HepG2 (cell line): ENCODE results near the gene PRR29. TPM values are rescaled to one million over a fixed set of nuclear protein-coding genes. Genes with fewer than 3 reads are reported as not detected.

Experiments used
- CHD2 ChIP-seq: IDR thresholded peaks from 2 replicates; pipeline ENCODE4 v1.6.1; 2011; ENCODE audit warnings: low read depth, low read length, improper control_type of control experiment
- HDAC1 ChIP-seq: sonication (generic); formaldehyde crosslinking; IDR thresholded peaks from 2 replicates; pipeline ENCODE4 v1.5.1; 2020; ENCODE audit warnings: mild to moderate bottlenecking, missing genetic modification reagents
- MAF1 ChIP-seq: sonication (generic); formaldehyde crosslinking; IDR thresholded peaks from 2 replicates; pipeline ENCODE4 v1.5.0; 2020; ENCODE audit warnings: missing genetic modification reagents, borderline replicate concordance
- RAD21 ChIP-seq: fragments of 450-650 bp; formaldehyde crosslinking; IDR thresholded peaks from 2 replicates; pipeline ENCODE4 v1.5.0; 2020; ENCODE audit warnings: mild to moderate bottlenecking
- ZFP36L2 ChIP-seq: sonication (generic); formaldehyde crosslinking; IDR thresholded peaks from 2 replicates; pipeline ENCODE4 v1.4.0; 2020; ENCODE audit warnings: missing genetic modification reagents
- ZFX ChIP-seq: sonication (generic); formaldehyde crosslinking; IDR thresholded peaks from 2 replicates; pipeline ENCODE4 v1.4.0; 2020; ENCODE audit warnings: mild to moderate bottlenecking, low read depth, missing genetic modification reagents, moderate library complexity
- ZKSCAN1 ChIP-seq: fragments of 150-350 bp; IDR thresholded peaks from 2 replicates; pipeline ENCODE4 v1.6.1; 2014; ENCODE audit warnings: low read length
- ZNF501 ChIP-seq: sonication (generic); formaldehyde crosslinking; IDR thresholded peaks from 2 replicates; pipeline ENCODE4 v1.5.1; 2020; ENCODE audit warnings: mild to moderate bottlenecking, moderate library complexity, missing genetic modification reagents
- ZNF850 ChIP-seq: sonication (generic); formaldehyde crosslinking; conservative IDR thresholded peaks from 2 replicates; pipeline ENCODE4 v1.9.0; 2021; ENCODE audit warnings: mild to moderate bottlenecking, missing genetic modification reagents
- polyA plus RNA-seq, 8 experiments: library from polyadenylated mRNA; depleted of rRNA in 3 of 8; stranded (reverse) in 7 of 8; unstranded in 1 of 8; fragments of >200 nt; fragmentation: Illumina TruSeq in 4 of 8; extraction: Trizol in 4 of 8; gene quantifications; 2 replicates each; pipeline versions ENCODE4 v1.2.1 to v1.2.3, GENCODE V29; 2011 to 2016; ENCODE audit warnings: low read depth in 4 of 8, missing spikeins in 1 of 8, mixed read lengths in 1 of 8; ENCODE audit not compliant: insufficient read depth in 1 of 8
- total RNA-seq, 5 experiments: library from RNA; depleted of rRNA; stranded (reverse); fragments of >200 nt; fragmentation: Illumina TruSeq; extraction: Trizol; gene quantifications; 2 replicates each; pipeline ENCODE4 v1.2.3, GENCODE V29; 2016; ENCODE audit warnings: low read depth in 1 of 5
- TF ChIP-seq, protein P1 (sequence below): sonication (generic); formaldehyde crosslinking; IDR thresholded peaks from 2 replicates; pipeline ENCODE4 v1.5.0; 2020; ENCODE audit warnings: mild to moderate bottlenecking, missing genetic modification reagents
- TF ChIP-seq, protein P2 (sequence below): sonication (generic); formaldehyde crosslinking; IDR thresholded peaks from 2 replicates; pipeline ENCODE4 v1.8.1; 2023; ENCODE audit warnings: mild to moderate bottlenecking, missing genetic modification reagents, borderline replicate concordance
- TF ChIP-seq, protein P3 (sequence below): sonication (generic); formaldehyde crosslinking; IDR thresholded peaks from 2 replicates; pipeline ENCODE4 v1.4.0; 2020; ENCODE audit warnings: mild to moderate bottlenecking, missing genetic modification reagents
- TF ChIP-seq, protein P4 (sequence below), 2 experiments: fragments of 450-650 bp in 1 of 2; sonication (generic) in 1 of 2; formaldehyde crosslinking in 1 of 2; IDR thresholded peaks; 2 replicates each; pipeline versions ENCODE4 v1.6.1 to v1.8.0; 2016 to 2022; ENCODE audit warnings: antibody characterized with exemption in 1 of 2, mild to moderate bottlenecking in 1 of 2, missing genetic modification reagents in 1 of 2

The PRR29 gene
- total and polyA plus RNA-seq, 2 of the 13 experiments (the other 11 are each of a cell fraction or from before 2014, with no cell fraction given) = 0.07 to 0.20 TPM

DNA sequence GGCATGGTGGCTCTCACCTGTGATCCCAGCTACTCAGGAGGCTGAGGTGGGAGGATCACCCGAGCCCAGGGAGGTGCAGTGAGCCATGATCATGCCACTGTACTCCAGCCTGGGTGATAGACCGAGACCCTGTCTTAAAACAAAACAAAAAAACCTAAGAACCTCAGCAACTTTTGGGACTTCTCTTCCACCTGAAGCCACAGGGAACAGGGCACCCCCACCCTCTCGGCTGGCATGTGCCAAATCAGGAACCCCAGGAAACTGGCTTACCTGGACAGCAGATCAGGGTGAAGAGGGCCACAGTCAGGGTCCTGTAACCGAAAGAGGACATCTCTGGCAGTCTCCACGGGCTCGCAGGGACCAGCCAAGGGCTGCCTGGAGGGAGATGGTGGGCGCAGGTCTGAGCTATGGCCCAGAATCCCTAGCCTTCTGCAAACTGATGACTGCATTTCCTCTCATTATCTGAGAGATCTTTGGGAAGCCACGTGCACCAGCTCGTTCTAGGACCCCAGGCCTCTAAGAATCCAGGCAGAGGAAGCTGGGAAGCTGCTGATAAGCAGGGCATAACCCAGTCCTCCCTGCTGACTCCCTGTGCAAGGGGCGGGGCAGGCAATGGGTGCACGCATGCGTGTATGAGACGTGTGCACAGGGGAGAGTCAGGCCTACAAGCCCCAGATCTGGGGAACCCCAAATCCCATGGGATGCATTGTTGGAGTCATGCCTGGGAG is 8.4 kb downstream of the PRR29 start (continued):
- TF ChIP-seq, protein P1, sequence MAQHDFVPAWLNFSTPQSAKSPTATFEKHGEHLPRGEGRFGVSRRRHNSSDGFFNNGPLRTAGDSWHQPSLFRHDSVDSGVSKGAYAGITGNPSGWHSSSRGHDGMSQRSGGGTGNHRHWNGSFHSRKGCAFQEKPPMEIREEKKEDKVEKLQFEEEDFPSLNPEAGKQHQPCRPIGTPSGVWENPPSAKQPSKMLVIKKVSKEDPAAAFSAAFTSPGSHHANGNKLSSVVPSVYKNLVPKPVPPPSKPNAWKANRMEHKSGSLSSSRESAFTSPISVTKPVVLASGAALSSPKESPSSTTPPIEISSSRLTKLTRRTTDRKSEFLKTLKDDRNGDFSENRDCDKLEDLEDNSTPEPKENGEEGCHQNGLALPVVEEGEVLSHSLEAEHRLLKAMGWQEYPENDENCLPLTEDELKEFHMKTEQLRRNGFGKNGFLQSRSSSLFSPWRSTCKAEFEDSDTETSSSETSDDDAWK = no peak
- TF ChIP-seq ZKSCAN1 (no peak), CHD2 (no peak), MAF1 (CRISPR knock-in tag) (no peak), HDAC1 (CRISPR knock-in tag) (0 out of 2 replicates have a peak, but pooled peaks have one; percentile 23), ZFX (CRISPR knock-in tag) (peak; percentile 82), ZFP36L2 (CRISPR knock-in tag) (no peak), RAD21 (no peak), ZNF501 (CRISPR knock-in tag) (peak; percentile 28; the same call in 1 of the 2 replicates), ZNF850 (CRISPR knock-in tag) (no peak)
- TF ChIP-seq, protein P2, sequence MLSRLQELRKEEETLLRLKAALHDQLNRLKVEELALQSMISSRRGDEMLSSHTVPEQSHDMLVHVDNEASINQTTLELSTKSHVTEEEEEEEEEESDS = no peak
- TF ChIP-seq, protein P3, sequence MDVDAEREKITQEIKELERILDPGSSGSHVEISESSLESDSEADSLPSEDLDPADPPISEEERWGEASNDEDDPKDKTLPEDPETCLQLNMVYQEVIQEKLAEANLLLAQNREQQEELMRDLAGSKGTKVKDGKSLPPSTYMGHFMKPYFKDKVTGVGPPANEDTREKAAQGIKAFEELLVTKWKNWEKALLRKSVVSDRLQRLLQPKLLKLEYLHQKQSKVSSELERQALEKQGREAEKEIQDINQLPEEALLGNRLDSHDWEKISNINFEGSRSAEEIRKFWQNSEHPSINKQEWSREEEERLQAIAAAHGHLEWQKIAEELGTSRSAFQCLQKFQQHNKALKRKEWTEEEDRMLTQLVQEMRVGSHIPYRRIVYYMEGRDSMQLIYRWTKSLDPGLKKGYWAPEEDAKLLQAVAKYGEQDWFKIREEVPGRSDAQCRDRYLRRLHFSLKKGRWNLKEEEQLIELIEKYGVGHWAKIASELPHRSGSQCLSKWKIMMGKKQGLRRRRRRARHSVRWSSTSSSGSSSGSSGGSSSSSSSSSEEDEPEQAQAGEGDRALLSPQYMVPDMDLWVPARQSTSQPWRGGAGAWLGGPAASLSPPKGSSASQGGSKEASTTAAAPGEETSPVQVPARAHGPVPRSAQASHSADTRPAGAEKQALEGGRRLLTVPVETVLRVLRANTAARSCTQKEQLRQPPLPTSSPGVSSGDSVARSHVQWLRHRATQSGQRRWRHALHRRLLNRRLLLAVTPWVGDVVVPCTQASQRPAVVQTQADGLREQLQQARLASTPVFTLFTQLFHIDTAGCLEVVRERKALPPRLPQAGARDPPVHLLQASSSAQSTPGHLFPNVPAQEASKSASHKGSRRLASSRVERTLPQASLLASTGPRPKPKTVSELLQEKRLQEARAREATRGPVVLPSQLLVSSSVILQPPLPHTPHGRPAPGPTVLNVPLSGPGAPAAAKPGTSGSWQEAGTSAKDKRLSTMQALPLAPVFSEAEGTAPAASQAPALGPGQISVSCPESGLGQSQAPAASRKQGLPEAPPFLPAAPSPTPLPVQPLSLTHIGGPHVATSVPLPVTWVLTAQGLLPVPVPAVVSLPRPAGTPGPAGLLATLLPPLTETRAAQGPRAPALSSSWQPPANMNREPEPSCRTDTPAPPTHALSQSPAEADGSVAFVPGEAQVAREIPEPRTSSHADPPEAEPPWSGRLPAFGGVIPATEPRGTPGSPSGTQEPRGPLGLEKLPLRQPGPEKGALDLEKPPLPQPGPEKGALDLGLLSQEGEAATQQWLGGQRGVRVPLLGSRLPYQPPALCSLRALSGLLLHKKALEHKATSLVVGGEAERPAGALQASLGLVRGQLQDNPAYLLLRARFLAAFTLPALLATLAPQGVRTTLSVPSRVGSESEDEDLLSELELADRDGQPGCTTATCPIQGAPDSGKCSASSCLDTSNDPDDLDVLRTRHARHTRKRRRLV (CRISPR knock-in tag) = no peak
- TF ChIP-seq, protein P4, sequence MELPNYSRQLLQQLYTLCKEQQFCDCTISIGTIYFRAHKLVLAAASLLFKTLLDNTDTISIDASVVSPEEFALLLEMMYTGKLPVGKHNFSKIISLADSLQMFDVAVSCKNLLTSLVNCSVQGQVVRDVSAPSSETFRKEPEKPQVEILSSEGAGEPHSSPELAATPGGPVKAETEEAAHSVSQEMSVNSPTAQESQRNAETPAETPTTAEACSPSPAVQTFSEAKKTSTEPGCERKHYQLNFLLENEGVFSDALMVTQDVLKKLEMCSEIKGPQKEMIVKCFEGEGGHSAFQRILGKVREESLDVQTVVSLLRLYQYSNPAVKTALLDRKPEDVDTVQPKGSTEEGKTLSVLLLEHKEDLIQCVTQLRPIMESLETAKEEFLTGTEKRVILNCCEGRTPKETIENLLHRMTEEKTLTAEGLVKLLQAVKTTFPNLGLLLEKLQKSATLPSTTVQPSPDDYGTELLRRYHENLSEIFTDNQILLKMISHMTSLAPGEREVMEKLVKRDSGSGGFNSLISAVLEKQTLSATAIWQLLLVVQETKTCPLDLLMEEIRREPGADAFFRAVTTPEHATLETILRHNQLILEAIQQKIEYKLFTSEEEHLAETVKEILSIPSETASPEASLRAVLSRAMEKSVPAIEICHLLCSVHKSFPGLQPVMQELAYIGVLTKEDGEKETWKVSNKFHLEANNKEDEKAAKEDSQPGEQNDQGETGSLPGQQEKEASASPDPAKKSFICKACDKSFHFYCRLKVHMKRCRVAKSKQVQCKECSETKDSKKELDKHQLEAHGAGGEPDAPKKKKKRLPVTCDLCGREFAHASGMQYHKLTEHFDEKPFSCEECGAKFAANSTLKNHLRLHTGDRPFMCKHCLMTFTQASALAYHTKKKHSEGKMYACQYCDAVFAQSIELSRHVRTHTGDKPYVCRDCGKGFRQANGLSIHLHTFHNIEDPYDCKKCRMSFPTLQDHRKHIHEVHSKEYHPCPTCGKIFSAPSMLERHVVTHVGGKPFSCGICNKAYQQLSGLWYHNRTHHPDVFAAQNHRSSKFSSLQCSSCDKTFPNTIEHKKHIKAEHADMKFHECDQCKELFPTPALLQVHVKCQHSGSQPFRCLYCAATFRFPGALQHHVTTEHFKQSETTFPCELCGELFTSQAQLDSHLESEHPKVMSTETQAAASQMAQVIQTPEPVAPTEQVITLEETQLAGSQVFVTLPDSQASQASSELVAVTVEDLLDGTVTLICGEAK (IDR thresholded peaks at IDR 0.05) = no peak
- TF ChIP-seq, protein P4 (CRISPR knock-in tag; IDR thresholded peaks at IDR 0.05) = no peak
